DMS153 treated with DMSO at 0.1 percent for 48 hours (cell line): ENCODE results near the gene BTBD10.
A peak's percentile ranks its signal among the peaks of the same experiment; 100 is the strongest.

Source experiments
- DNase-seq: peaks from one replicate; lab custom pipeline; 2025; ENCODE audit not compliant: unreplicated experiment; lab: John Stamatoyannopoulos, UW

Gene BTBD10

GRCh38 chr11:13462901-13463778 is at the start of gene BTBD10:
Gene BTBD10 (minus strand): TSS chr11:13463222. CDS start chr11:13445124, 18,098 bp downstream.
- DNase-seq = peak; percentile 86

GRCh38 chr11:13503393-13503792 is 40.4 kb upstream of the BTBD10 start:
- DNase-seq = no peak

DNA sequence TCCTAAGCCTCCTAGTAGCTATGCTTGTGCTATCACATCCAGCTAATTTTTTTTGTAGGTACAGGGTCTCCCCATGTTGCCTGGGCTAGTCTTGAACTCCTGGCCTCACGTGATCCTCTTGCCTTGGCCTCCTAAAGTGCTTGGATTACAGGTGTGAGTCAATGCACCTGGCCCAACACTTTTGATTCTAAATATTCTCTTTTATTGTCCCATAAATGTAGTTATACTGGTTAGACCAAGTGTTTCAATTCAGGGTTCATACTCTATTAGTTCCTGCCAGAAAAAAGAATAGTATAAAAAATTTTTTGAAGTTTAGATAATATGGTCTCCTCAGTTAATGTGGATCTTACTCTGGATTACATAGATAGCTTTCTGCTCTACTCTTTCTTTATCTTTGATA is 39.5 kb upstream of the BTBD10 start:
- DNase-seq = no peak

DNA sequence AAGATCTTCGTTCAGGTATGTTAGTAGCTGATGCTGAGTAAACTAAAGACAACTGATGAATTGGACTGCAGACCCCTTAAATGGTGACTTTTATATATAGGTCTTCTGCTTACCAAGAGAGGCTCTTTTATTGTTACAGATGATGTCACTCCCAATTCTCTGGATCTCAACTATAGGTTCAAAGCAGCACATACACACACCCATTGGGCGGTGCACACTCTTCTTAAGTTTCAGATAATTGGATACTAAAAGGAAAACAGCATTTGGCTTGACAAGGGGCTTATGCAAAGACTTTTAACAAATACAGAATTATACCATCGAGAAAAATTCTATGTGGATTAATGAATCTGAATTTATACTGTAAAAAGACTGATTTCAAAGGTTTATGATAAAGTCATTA is 32.9 kb upstream of the BTBD10 start, which contains the start of gene PTH:
Gene PTH (minus strand): TSS at position 69 of the 400 bp plus-strand sequence. CDS start 3,142 bp downstream, outside the sequence.
- DNase-seq = no peak

DNA sequence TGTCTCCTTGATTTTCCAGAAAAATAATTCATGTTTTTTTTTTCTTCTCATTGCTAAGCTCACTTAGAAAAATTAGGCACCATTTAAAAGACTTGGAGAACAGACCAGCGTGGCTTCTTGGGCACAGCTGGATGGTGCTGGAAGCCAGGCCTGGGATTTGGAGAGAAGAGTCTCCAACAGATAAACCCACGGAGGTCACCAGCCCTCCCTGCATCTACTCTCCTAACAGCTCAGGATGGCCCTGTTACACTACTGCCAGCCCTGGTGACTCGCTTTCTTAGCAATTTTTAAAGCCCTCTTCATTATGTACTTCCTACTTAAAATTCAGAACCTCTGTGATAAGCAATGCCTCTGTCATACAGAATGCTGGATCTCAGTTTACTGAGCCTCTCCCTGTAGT is 31.0 kb upstream of the BTBD10 start:
- no peak for DNase-seq

DNA sequence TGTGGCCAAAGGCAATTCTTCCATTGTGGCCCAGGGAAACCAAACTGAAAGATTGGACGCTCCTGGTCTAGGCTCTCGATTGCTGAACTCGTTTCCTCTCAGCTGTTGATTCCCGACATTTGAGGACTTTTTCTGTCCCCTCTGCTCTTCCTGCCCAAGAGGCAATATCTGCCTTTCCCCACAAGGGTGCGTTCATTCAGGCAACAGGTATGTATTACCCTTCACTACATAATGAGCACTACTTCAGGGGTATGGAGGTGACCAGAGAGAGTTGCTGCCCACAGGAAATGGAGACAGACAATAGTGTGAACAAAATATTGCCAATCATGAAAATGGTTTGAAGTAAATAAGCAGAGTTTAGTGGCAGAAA is 24.6 kb upstream of the BTBD10 start:
- peak; percentile 23 for DNase-seq

- peak; percentile 14 for DNase-seq
Observed at GRCh38 chr11:13486926-13487660, 24.1 kb upstream of the BTBD10 start.

- no peak for DNase-seq
Observed at GRCh38 chr11:13480198-13480597, 17.2 kb upstream of the BTBD10 start.

DNA sequence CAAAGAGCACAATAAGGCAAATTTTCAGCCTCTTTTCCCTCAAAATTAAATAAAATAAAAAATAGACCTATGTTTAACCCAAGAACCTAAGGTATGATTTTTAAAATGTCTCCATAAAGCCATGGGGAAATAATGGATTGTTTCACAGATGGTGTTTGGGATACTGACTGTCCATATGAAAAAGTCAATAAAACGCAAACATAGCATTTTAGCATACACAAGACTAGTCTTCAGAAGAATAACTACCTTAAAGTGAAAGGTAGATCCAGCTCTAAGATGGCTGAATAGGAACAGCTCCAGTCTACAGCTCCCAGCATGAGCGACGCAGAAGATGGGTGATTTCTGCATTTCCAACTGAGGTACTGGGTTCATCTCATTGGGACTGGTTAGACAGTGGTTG is 16.7 kb upstream of the BTBD10 start:
- DNase-seq = no peak

DNA sequence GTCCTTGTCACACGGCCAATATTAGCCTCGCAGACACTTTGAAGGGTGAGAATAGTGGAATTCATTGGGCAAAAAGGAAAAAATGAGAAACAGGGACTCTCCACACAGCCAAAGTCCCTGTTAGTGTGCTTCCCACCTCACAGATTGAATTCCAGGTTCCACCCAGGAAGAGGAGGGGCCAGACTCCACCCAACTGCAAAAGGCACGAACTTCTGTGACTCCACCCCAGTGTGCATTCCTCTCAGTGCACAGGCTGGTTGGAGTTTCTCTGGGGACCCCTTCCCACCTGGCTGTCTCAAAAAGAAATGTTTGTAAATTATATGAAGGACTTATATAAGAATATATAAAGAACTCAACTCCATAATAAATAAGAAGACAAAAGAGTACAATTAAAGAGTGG is 12.1 kb upstream of the BTBD10 start:
- no peak for DNase-seq

GRCh38 chr11:13473013-13473722 is 10.1 kb upstream of the BTBD10 start:
- no peak for DNase-seq

GRCh38 chr11:13468750-13469149 is 5.7 kb upstream of the BTBD10 start:
- no peak for DNase-seq

- peak; percentile 28 for DNase-seq
Observed at GRCh38 chr11:13465909-13466371, 2.9 kb upstream of the BTBD10 start.

GRCh38 chr11:13463779-13464290 is 813 bp upstream of the BTBD10 start:
- no peak for DNase-seq

- DNase-seq = peak; percentile 13
Observed at GRCh38 chr11:13462311-13462900, 616 bp downstream of the BTBD10 start.

DNA sequence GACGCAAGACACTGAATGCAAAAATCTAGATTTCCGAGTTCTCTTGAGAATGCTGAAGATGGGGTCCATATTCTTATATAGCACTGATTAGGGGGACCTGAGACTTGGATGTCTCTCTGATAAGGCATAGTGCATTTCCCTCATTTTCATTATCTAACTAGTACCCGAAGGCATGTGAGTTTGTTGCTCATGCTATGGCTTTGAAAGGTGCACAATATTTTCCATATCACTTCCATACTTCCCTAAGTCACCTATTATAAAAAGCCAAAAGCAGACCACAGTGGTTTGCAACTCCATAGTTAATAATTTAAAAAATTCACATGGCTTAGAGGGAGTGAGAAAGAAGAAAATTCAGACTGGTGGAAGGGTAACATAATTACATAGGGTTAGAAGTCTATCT is 1.7 kb downstream of the BTBD10 start:
- DNase-seq = no peak

DNA sequence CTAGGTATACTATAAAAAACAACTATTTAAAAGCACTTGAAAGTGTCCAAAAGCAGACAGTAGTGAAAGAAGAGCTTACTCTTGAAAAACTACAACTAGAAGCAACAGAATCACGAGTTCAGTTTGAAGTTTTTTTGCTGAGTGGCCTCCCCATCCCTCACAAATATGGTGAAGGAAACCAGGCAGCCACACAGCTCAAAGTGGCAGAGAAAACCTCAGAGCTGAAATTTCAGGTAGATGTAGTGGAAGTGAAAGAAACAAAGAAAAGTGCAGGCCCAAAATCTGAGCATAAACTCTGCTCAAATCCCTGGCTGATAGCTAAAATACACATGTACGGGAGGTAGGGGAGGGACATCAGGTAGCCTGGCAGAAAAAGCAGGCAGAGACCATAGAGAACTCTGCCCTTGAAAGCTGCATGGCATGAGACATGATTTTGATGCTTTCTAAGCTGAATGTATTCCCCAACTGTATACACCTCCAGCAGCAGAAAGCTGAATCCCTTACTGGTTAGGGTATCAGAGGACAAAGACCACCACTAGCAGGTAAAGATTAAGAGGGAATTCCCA is 12.1 kb downstream of the BTBD10 start:
- DNase-seq = no peak

DNA sequence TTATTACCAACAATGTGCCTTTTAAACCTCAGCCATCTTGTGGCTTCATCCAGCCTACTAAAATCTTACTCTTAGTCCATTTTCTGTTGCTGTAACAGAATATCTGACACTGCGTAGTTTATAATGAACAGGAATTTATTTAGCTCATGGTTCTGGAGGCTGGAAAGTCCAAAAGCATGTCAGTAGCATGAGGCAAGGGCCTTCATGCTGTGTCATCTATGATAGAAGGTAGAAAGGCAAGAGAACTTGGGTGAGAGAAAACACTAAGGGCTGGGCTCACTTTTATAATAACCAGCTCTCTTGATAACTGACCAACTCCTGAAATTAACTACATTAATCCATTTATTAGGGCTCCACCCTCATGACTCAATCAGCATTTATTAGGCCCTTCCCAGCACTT is 13.5 kb downstream of the BTBD10 start:
- DNase-seq = no peak

- no peak for DNase-seq
Observed at GRCh38 chr11:13448876-13449275, 14.1 kb downstream of the BTBD10 start.

- DNase-seq = no peak
Observed at GRCh38 chr11:13446444-13446843, 16.6 kb downstream of the BTBD10 start.
